Upper lobe of left lung (tissue), 6 donors: Measurements from ENCODE around the gene TMEM129. TPM values are rescaled to one million over a fixed set of nuclear protein-coding genes. Genes with fewer than 3 reads are reported as not detected.
A peak's percentile ranks its signal among the peaks of the same experiment; 100 is the strongest.

ENCODE experiments used
- ATAC-seq, 2 donors: fragments of 200-7000 bp; cut with Tn5 transposase; one replicate each; pipeline ENCODE4 v1.9.1; 2022; ENCODE audit warnings: mild to moderate bottlenecking in 2 of 2, moderate library complexity in 2 of 2; ENCODE audit not compliant: low FRiP score in 2 of 2
- DNase-seq, 2 donors: peaks; one replicate each; pipeline ENCODE4 v3.0.0-alpha.2; 2019 to 2020
- H3K27ac ChIP-seq, 4 donors: fragments of 200-600 bp; sonication (generic); one replicate each; pipeline ENCODE4 v1.5.1; 2016 to 2019
- H3K27me3 ChIP-seq, 4 donors: fragments of 200-600 bp; sonication (generic); one replicate each; pipeline ENCODE4 v1.5.1; 2017 to 2019
- H3K36me3 ChIP-seq, 4 donors: fragments of 200-600 bp; sonication (generic); one replicate each; pipeline ENCODE4 v1.5.1; 2016 to 2019
- H3K4me1 ChIP-seq, 4 donors: fragments of 200-600 bp; sonication (generic); one replicate each; pipeline ENCODE4 v1.5.1; 2018 to 2019
- H3K4me3 ChIP-seq, 4 donors: fragments of 200-600 bp; sonication (generic); one replicate each; pipeline ENCODE4 v1.5.1; 2017 to 2019; ENCODE audit warnings: mild to moderate bottlenecking in 2 of 4, moderate library complexity in 1 of 4
- H3K9me3 ChIP-seq, 4 donors: fragments of 200-600 bp; sonication (generic); one replicate each; pipeline ENCODE4 v1.5.1; 2018 to 2019
- CTCF ChIP-seq, 6 experiments: fragments of 450-650 bp in 4 of 6; fragments of 200-600 bp in 2 of 6; sonication (generic) in 2 of 6; IDR thresholded peaks; one replicate each; pipeline ENCODE4 v1.5.1; 2016 to 2019; ENCODE audit warnings: antibody characterized with exemption in 6 of 6
- EP300 ChIP-seq, 4 donors: sonication (generic); formaldehyde crosslinking; IDR thresholded peaks; one replicate each; pipeline ENCODE4 v1.5.1; 2017; ENCODE audit warnings: antibody characterized with exemption in 4 of 4, control low read depth in 2 of 4
- POLR2A ChIP-seq, 4 donors: fragments of 450-650 bp; IDR thresholded peaks; one replicate each; pipeline ENCODE4 v1.5.1; 2016 to 2017; ENCODE audit warnings: antibody characterized with exemption in 4 of 4, mild to moderate bottlenecking in 2 of 4
- POLR2AphosphoS5 ChIP-seq, 2 donors: sonication (generic); formaldehyde crosslinking; IDR thresholded peaks; one replicate each; pipeline ENCODE4 v1.5.1; 2017; ENCODE audit warnings: antibody characterized with exemption in 2 of 2
- WGBS, 2 donors: methylation state at CpG; one replicate each; pipeline ENCODE4 v1.1.5; 2017 to 2018; 5-methylcytosine and 5-hydroxymethylcytosine counted together
- total RNA-seq, 6 donors: library from RNA; depleted of rRNA in 4 of 6; stranded (reverse); fragments of >200 nt in 4 of 6; gene quantifications; one replicate each; pipeline versions ENCODE4 v1.1.0 to v1.2.1, GENCODE V29; 2016 to 2021
- donor health status: DM: no; HTN: no; CAD: no; lungs with moderate emphysema.
- donor health status: DM: no; HTN: yes; CAD: no; lungs with severe emphysema.

TMEM129 gene
- total RNA-seq, 6 donors from 2014 or later: 38.9 to 99.1 (median 49.6) TPM

GRCh38 chr4:1738410-1738809, 17.3 kb upstream of the TMEM129 start:
- DNase-seq: no peak
- TF ChIP-seq EP300 (IDR thresholded peaks at IDR 0.05): no peak
- no peak for TF ChIP-seq CTCF (IDR thresholded peaks at IDR 0.05)
- no peak for TF ChIP-seq POLR2A (IDR thresholded peaks at IDR 0.05)
- TF ChIP-seq POLR2AphosphoS5 (IDR thresholded peaks at IDR 0.05): no peak
- H3K4me3 ChIP-seq: no peak overlapping the region
- WGBS, 2 donors: 100% methylated on average over 3 of the region's 4 CpGs
- H3K4me1 ChIP-seq: no peaks in the 10 kb centered on the region
- peaks cover 7 to 12% (median 9%) of the 10 kb centered on the region in 4 donors for H3K9me3 ChIP-seq
- ATAC-seq: no peak
- H3K27me3 ChIP-seq: no peaks in the 10 kb centered on the region
- H3K36me3 ChIP-seq: peaks cover 3 to 69% (median 54%) of the 10 kb centered on the region in 4 donors
- no peak overlapping the region for H3K27ac ChIP-seq

GRCh38 chr4:1737666-1738065, 16.5 kb upstream of the TMEM129 start:
- peaks cover 7 to 12% (median 9%) of the 10 kb centered on the region in 4 donors for H3K9me3 ChIP-seq
- ATAC-seq (no peak), DNase-seq (peak in 1 of 2 donors; percentile 69)

GRCh38 chr4:1736812-1737211, 15.7 kb upstream of the TMEM129 start:
- Histone ChIP-seq H3K36me3 (peaks cover 3 to 74% (median 61%) of the 10 kb centered on the region in 4 donors), H3K9me3 (peaks cover 7 to 12% (median 9%) of the 10 kb centered on the region in 4 donors), H3K27ac (no peak overlapping the region), H3K27me3 (no peaks in the 10 kb centered on the region), H3K4me3 (no peak overlapping the region), H3K4me1 (no peaks in the 10 kb centered on the region)
- peak in 1 of 2 donors; percentile 15 for DNase-seq
- no peak for TF ChIP-seq POLR2AphosphoS5 (IDR thresholded peaks at IDR 0.05)
- TF ChIP-seq EP300 (IDR thresholded peaks at IDR 0.05): no peak
- TF ChIP-seq CTCF (IDR thresholded peaks at IDR 0.05): no peak
- TF ChIP-seq POLR2A (IDR thresholded peaks at IDR 0.05): no peak
- no peak for ATAC-seq
- 97 to 98% methylated on average over 13 of the region's 13 CpGs for WGBS, 2 donors

More at GRCh38 chr4:1737666-1738065, 16.5 kb upstream of the TMEM129 start:
- H3K36me3 ChIP-seq: peaks cover 3 to 72% (median 58%) of the 10 kb centered on the region in 4 donors
- TF ChIP-seq POLR2A (IDR thresholded peaks at IDR 0.05): no peak
- TF ChIP-seq CTCF (IDR thresholded peaks at IDR 0.05): no peak
- TF ChIP-seq EP300 (IDR thresholded peaks at IDR 0.05): no peak
- no peak for TF ChIP-seq POLR2AphosphoS5 (IDR thresholded peaks at IDR 0.05)
- H3K4me3 ChIP-seq: no peak overlapping the region
- no peaks in the 10 kb centered on the region for H3K27me3 ChIP-seq
- H3K27ac ChIP-seq: no peak overlapping the region
- H3K4me1 ChIP-seq: no peaks in the 10 kb centered on the region
- 95 to 100% methylated on average over 9 to 14 of the region's 15 CpGs for WGBS, 2 donors

GRCh38 chr4:1735215-1735614, 14.1 kb upstream of the TMEM129 start:
- Histone ChIP-seq H3K4me1 (peaks cover 0 to 4% (median 2%) of the 10 kb centered on the region in 4 donors), H3K27me3 (no peaks in the 10 kb centered on the region), H3K27ac (no peak overlapping the region), H3K36me3 (peaks cover 3 to 76% (median 57%) of the 10 kb centered on the region in 4 donors), H3K9me3 (peaks cover 7 to 12% (median 9%) of the 10 kb centered on the region in 4 donors), H3K4me3 (no peak overlapping the region)
- ATAC-seq (peak in 1 of 2 donors; percentile 8), DNase-seq (peak in 1 of 2 donors; percentile 44)
- TF ChIP-seq EP300 (IDR thresholded peaks at IDR 0.05) (no peak), POLR2A (IDR thresholded peaks at IDR 0.05) (no peak), CTCF (IDR thresholded peaks at IDR 0.05) (no peak)
- WGBS, 2 donors: 87 to 98% methylated on average over 9 to 18 of the region's 20 CpGs

- Histone ChIP-seq H3K4me1 (peaks cover 14 to 27% (median 20%) of the 10 kb centered on the region in 4 donors), H3K4me3 (no peak overlapping the region), H3K36me3 (peaks cover 3 to 68% (median 48%) of the 10 kb centered on the region in 4 donors), H3K9me3 (peaks cover 1 to 4% (median 2%) of the 10 kb centered on the region in 4 donors), H3K27me3 (no peaks in the 10 kb centered on the region), H3K27ac (no peak overlapping the region)
- TF ChIP-seq CTCF (IDR thresholded peaks at IDR 0.05) (no peak), POLR2A (IDR thresholded peaks at IDR 0.05) (no peak), POLR2AphosphoS5 (IDR thresholded peaks at IDR 0.05) (no peak), EP300 (IDR thresholded peaks at IDR 0.05) (no peak)
- DNase-seq (no peak), ATAC-seq (no peak)
- 89 to 93% methylated on average over 10 of the region's 10 CpGs for WGBS, 2 donors
Observed at GRCh38 chr4:1732911-1733310, 11.8 kb upstream of the TMEM129 start.
